ENCODE measurements around the gene KIAA2012. TPM values are rescaled to one million over a fixed set of nuclear protein-coding genes. Genes with fewer than 3 reads are reported as not detected.

Gene KIAA2012
- total and polyA plus RNA-seq, 2 of the 8 experiments (the other 6 are each of a cell fraction or from before 2014, with no cell fraction given): not detected

GRCh38 chr2:202178346-202178958 is 105.4 kb downstream of the KIAA2012 start (continued):
- no peak for TF ChIP-seq NANOG (IDR thresholded peaks at IDR 0.05; ENCODE audit: insufficient read depth, low read depth, low read length, poor library complexity, severe bottlenecking)

Data from H1 (cell line).